Measurements from ENCODE around the gene NLRC5.

GRCh38 chr16:57054771-57055170, 65.4 kb downstream of the NLRC5 start:
- TF ChIP-seq CTCF (IDR thresholded peaks at IDR 0.05): no peak
- no peak for TF ChIP-seq POLR2A (IDR thresholded peaks at IDR 0.05)
- TF ChIP-seq POLR2AphosphoS5 (IDR thresholded peaks at IDR 0.05): no peak
- no peak for TF ChIP-seq EP300 (IDR thresholded peaks at IDR 0.05)
